Endodermal cell (in vitro differentiated cells): ENCODE data around the gene ODAPH. TPM values are rescaled to one million over a fixed set of nuclear protein-coding genes. Genes with fewer than 3 reads are reported as not detected.

Experiments used
- DNase-seq: peaks from one replicate; pipeline ENCODE4 v3.0.0-alpha.2; 2017
- H3K27ac ChIP-seq: 2 replicates; pipeline ENCODE4 v1.5.1; 2013; ENCODE audit warnings: mild to moderate bottlenecking, low read depth, low read length, moderate library complexity
- H3K27me3 ChIP-seq: 2 replicates; pipeline ENCODE4 v1.6.1; 2013; ENCODE audit warnings: mild to moderate bottlenecking, low read length, moderate library complexity; ENCODE audit not compliant: insufficient read depth, control insufficient read depth, poor library complexity, severe bottlenecking
- H3K36me3 ChIP-seq: 2 replicates; pipeline ENCODE4 v1.7.0; 2013; ENCODE audit warnings: mild to moderate bottlenecking, low read length, moderate library complexity; ENCODE audit not compliant: control insufficient read depth, insufficient read depth
- H3K4me1 ChIP-seq: one replicate; pipeline ENCODE4 v1.7.0; 2013; ENCODE audit warnings: low read length; ENCODE audit not compliant: control insufficient read depth, insufficient read depth
- H3K4me3 ChIP-seq: 2 replicates; pipeline ENCODE4 v1.5.1; 2013; ENCODE audit warnings: mild to moderate bottlenecking, low read length, moderate library complexity
- H3K9ac ChIP-seq: 2 replicates; pipeline ENCODE4 v1.6.1; 2013; ENCODE audit warnings: mild to moderate bottlenecking, low read length, moderate library complexity; ENCODE audit not compliant: poor library complexity, severe bottlenecking; ENCODE audit errors: extremely low read depth
- H3K9me3 ChIP-seq: 2 replicates; pipeline ENCODE4 v1.6.1; 2013; ENCODE audit warnings: mild to moderate bottlenecking, low read length, moderate library complexity; ENCODE audit not compliant: control insufficient read depth
- H3K27ac Mint-ChIP-seq: 2 replicates; pipeline ENCODE4 v1.8.0; 2020; ENCODE audit warnings: mixed read lengths
- H3K27me3 Mint-ChIP-seq: 2 replicates; pipeline ENCODE4 v1.8.0; 2021; ENCODE audit warnings: mild to moderate bottlenecking, mixed read lengths; ENCODE audit not compliant: insufficient read depth
- H3K36me3 Mint-ChIP-seq: 2 replicates; pipeline ENCODE4 v1.8.0; 2020; ENCODE audit warnings: low read depth, mixed read lengths
- H3K4me1 Mint-ChIP-seq: 2 replicates; pipeline ENCODE4 v1.8.0; 2020; ENCODE audit warnings: mixed read lengths
- H3K4me3 Mint-ChIP-seq: 2 replicates; pipeline ENCODE4 v1.8.0; 2020; ENCODE audit warnings: mild to moderate bottlenecking, moderate library complexity, mixed read lengths
- H3K9me3 Mint-ChIP-seq: 2 replicates; pipeline ENCODE4 v1.8.0; 2020; ENCODE audit warnings: mild to moderate bottlenecking, mixed read lengths
- CTCF ChIP-seq: fragments of 200-600 bp; sonication (generic); conservative IDR thresholded peaks from 2 replicates; pipeline ENCODE4 v1.5.0; 2021; ENCODE audit warnings: antibody characterized with exemption, mild to moderate bottlenecking
- WGBS, 2 experiments: methylation state at CpG; one replicate each; pipeline versions ENCODE4 v1.1.5 to v1.1.7; 2013; ENCODE audit warnings: missing lambda C conversion rate in 2 of 2, mixed read lengths in 1 of 2; ENCODE audit not compliant: insufficient coverage in 1 of 2, insufficient read length in 1 of 2; 5-methylcytosine and 5-hydroxymethylcytosine counted together
- total RNA-seq, 2 donors: library from RNA; stranded (reverse); fragmentation: NEBNext Ultra II Directional in 1 of 2; extraction: Animal tissue kit (Norgen Biotek cat#: 25700) in 1 of 2; gene quantifications; 2 replicates in 1 of 2; 3 replicates in 1 of 2; pipeline ENCODE4 v1.2.1, GENCODE V29; 2021

Gene ODAPH
- total RNA-seq, 2 donors from 2014 or later = not detected

- Histone ChIP-seq H3K4me1 (no peaks in the 10 kb centered on the region), H3K27me3 (no peaks in the 10 kb centered on the region), H3K4me3 (no peak overlapping the region), H3K36me3 (peaks cover 77% of the 10 kb centered on the region), H3K9ac (no peak overlapping the region), H3K9me3 (no peaks in the 10 kb centered on the region), H3K27ac (no peak overlapping the region)
- Mint-ChIP-seq H3K4me3 (no peak overlapping the region), H3K27me3 (no peaks in the 10 kb centered on the region), H3K36me3 (peaks cover 52% of the 10 kb centered on the region), H3K27ac (no peak overlapping the region), H3K9me3 (no peaks in the 10 kb centered on the region), H3K4me1 (no peaks in the 10 kb centered on the region)
- WGBS, 2 experiments = 100% methylated on average over 1 of the region's 1 CpG; no CpG with 5 or more reads in 1 of the 2 experiments
- no peak for TF ChIP-seq CTCF
- DNase-seq = no peak
Measured at GRCh38 chr4:75525086-75525485, 30.8 kb upstream of the ODAPH start.

- no peak overlapping the region for H3K4me3 Mint-ChIP-seq
- H3K36me3 Mint-ChIP-seq = peaks cover 54% of the 10 kb centered on the region
- no peaks in the 10 kb centered on the region for H3K27me3 Mint-ChIP-seq
- DNase-seq = no peak
- Histone ChIP-seq H3K27ac (no peak overlapping the region), H3K9ac (no peak overlapping the region), H3K4me1 (no peaks in the 10 kb centered on the region), H3K4me3 (no peak overlapping the region), H3K27me3 (no peaks in the 10 kb centered on the region), H3K36me3 (peaks cover 77% of the 10 kb centered on the region), H3K9me3 (peaks cover 2% of the 10 kb centered on the region)
- no peaks in the 10 kb centered on the region for H3K9me3 Mint-ChIP-seq
- 71 to 93% methylated on average over 1 of the region's 1 CpG for WGBS, 2 experiments
- H3K27ac Mint-ChIP-seq = no peak overlapping the region
- no peak for TF ChIP-seq CTCF
- H3K4me1 Mint-ChIP-seq = no peaks in the 10 kb centered on the region
Measured at GRCh38 chr4:75525910-75526309, 30.0 kb upstream of the ODAPH start.

- H3K36me3 ChIP-seq = peaks cover 74% of the 10 kb centered on the region
- Mint-ChIP-seq H3K4me3 (no peak overlapping the region), H3K9me3 (peaks cover 13% of the 10 kb centered on the region), H3K36me3 (peaks cover 65% of the 10 kb centered on the region), H3K4me1 (no peaks in the 10 kb centered on the region), H3K27ac (no peak overlapping the region), H3K27me3 (no peaks in the 10 kb centered on the region)
- H3K27me3 ChIP-seq = no peaks in the 10 kb centered on the region
- no peak overlapping the region for H3K27ac ChIP-seq
- no peaks in the 10 kb centered on the region for H3K4me1 ChIP-seq
- no peak for TF ChIP-seq CTCF
- no peak overlapping the region for H3K9ac ChIP-seq
- peaks cover 9% of the 10 kb centered on the region for H3K9me3 ChIP-seq
- DNase-seq = no peak
- H3K4me3 ChIP-seq = no peak overlapping the region
Measured at GRCh38 chr4:75527482-75527881, 28.4 kb upstream of the ODAPH start.
